SK-N-MC (cell line): Measurements from ENCODE around the gene LMNA.
"Not testable (repeated sequence)": the region's sequence is repeated elsewhere in the genome, so short reads cannot be mapped to it uniquely, and the experiment has no call there.

Experiments used
- DNase-seq: peaks from one replicate; pipeline ENCODE4 v3.0.0-alpha.2; 2011; ENCODE audit warnings: low read depth, low spot score
- H3K27ac ChIP-seq: fragments of 200-600 bp; sonication (generic); 2 replicates; pipeline ENCODE4 v1.5.1; 2016; ENCODE audit warnings: mixed run types
- H3K36me3 ChIP-seq: fragments of 200-600 bp; sonication (generic); 2 replicates; pipeline ENCODE4 v1.6.1; 2017; ENCODE audit warnings: antibody characterized with exemption, low read length, mixed read lengths; ENCODE audit not compliant: insufficient read depth
- H3K4me3 ChIP-seq: fragments of 200-600 bp; sonication (generic); 2 replicates; pipeline ENCODE4 v1.5.1; 2016
- H3K9ac ChIP-seq: fragments of 200-600 bp; sonication (generic); 2 replicates; pipeline ENCODE4 v1.8.0; 2017; ENCODE audit warnings: mixed run types, mixed read lengths; ENCODE audit not compliant: insufficient read length
- H3K9me3 ChIP-seq: fragments of 200-600 bp; sonication (generic); 2 replicates; pipeline ENCODE4 v1.6.1; 2017; ENCODE audit warnings: low read depth, mild to moderate bottlenecking, antibody characterized with exemption, low read length, moderate library complexity, mixed read lengths
- EZH2 ChIP-seq: fragments of 200-600 bp; sonication (generic); IDR thresholded peaks from one replicate; pipeline ENCODE4 v1.6.1; 2017; ENCODE audit warnings: antibody characterized with exemption
- FOXP2 ChIP-seq: optimal IDR thresholded peaks from 2 replicates; pipeline ENCODE3; 2011; ENCODE audit warnings: mild to moderate bottlenecking, moderate library complexity; ENCODE audit not compliant: insufficient read depth; ENCODE audit errors: extremely low read length, control extremely low read depth
- POLR2AphosphoS5 ChIP-seq: IDR thresholded peaks from 2 replicates; pipeline ENCODE4 v1.6.1; 2012; ENCODE audit warnings: mild to moderate bottlenecking, low read depth, low read length, borderline replicate concordance

LMNA gene

GRCh38 chr1:156114919-156115513, 505 bp downstream of the LMNA start:
- peak overlapping the region; percentile 89 for H3K4me3 ChIP-seq
- H3K9ac ChIP-seq = peak overlapping the region; percentile 79
- peak overlapping the region; percentile 59; the same call in 1 of the 2 replicates for H3K27ac ChIP-seq
- TF ChIP-seq EZH2 (no peak), FOXP2 (no peak), POLR2AphosphoS5 (no peak)
- H3K9me3 ChIP-seq = no peaks in the 10 kb centered on the region
- no peak for DNase-seq
- H3K36me3 ChIP-seq = 0 out of 2 replicates have a peak, but pooled peaks cover 4% of the 10 kb centered on the region

- no peak for DNase-seq
- Histone ChIP-seq H3K27ac (peak overlapping the region; percentile 69; the same call in 1 of the 2 replicates), H3K9ac (peak overlapping the region; percentile 79), H3K36me3 (0 out of 2 replicates have a peak, but pooled peaks cover 5% of the 10 kb centered on the region), H3K4me3 (peak overlapping the region; percentile 89), H3K9me3 (no peaks in the 10 kb centered on the region)
- no peak; the same call in 1 of the 2 replicates for TF ChIP-seq POLR2AphosphoS5
- TF ChIP-seq EZH2 = no peak
- TF ChIP-seq FOXP2 = no peak
These were observed 1.2 kb downstream of the LMNA start for GRCh38 chr1:156115514-156116374.

DNA sequence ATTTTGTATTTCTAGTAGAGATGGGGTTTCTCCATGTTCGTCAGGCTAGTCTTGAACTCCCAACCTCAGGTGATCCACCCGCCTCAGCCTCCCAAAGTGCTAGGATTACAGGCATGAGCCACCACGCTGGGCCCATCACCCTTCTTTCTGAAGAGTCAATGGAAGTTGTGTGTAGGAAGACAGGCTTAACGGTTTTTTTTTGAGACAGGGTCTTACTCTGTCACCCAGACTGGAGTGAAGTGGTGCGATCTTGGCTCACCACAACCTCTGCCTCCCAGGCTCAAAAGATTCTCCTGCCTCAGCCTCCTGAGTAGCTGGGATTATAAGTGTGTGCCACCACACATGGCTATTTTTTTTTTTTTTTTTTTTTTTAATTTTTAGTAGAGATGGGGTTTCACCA, 2.2 kb downstream of the LMNA start:
- DNase-seq = not testable (repeated sequence)
- H3K27ac ChIP-seq = peak overlapping the region; percentile 69
- H3K9ac ChIP-seq = peak overlapping the region; percentile 49

DNA sequence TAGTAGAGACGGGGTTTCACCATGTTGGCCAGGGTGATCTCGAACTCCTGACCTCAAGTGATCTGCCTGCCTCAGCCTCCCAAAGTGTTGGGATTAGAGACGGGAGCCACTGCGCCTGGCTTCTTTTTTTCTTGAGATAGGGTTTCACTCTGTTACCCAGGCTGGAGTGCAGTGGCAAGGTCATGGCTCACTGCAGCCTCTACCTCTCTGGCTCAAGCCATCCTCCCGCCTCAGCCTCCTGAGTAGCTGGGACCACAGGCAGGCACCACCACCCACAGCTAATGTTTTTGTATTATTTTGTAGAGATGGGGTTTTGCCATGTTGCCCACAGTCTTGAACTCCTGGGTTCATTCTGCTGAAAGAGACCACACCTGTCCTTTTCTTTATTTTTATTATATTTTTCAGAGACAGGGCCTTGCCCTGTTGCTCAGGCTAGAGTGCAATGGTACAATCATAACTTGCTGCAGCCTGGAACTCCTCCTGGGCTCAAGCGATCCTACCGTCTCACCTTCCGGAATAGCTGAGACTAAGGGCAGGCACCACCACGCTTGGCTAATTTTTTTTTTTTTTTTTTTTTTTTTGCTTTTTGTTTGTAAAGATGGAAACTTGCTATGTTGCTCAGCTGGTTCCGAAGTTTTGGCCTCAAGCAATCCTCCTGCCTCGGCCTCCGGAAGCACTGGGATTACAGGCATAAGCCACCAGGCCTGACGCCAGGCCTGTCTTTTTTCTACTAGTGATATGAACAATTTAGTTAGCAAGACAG, 3.1 kb downstream of the LMNA start:
- H3K9ac ChIP-seq = peak overlapping the region; percentile 46
- DNase-seq = no peak
- no peak for TF ChIP-seq POLR2AphosphoS5
- no peak for TF ChIP-seq FOXP2
- no peak for TF ChIP-seq EZH2
- H3K36me3 ChIP-seq = 0 out of 2 replicates have a peak, but pooled peaks cover 5% of the 10 kb centered on the region
- no peaks in the 10 kb centered on the region for H3K9me3 ChIP-seq
- 0 out of 2 replicates have a peak overlapping the region, but pooled peaks have one; percentile 16 for H3K4me3 ChIP-seq
- H3K27ac ChIP-seq = peak overlapping the region; percentile 43

More for the DNA sequence above, 2.2 kb downstream of the LMNA start:
- H3K36me3 ChIP-seq, H3K9me3 ChIP-seq: not testable (repeated sequence)
- H3K4me3 ChIP-seq = peak overlapping the region; percentile 89

DNA sequence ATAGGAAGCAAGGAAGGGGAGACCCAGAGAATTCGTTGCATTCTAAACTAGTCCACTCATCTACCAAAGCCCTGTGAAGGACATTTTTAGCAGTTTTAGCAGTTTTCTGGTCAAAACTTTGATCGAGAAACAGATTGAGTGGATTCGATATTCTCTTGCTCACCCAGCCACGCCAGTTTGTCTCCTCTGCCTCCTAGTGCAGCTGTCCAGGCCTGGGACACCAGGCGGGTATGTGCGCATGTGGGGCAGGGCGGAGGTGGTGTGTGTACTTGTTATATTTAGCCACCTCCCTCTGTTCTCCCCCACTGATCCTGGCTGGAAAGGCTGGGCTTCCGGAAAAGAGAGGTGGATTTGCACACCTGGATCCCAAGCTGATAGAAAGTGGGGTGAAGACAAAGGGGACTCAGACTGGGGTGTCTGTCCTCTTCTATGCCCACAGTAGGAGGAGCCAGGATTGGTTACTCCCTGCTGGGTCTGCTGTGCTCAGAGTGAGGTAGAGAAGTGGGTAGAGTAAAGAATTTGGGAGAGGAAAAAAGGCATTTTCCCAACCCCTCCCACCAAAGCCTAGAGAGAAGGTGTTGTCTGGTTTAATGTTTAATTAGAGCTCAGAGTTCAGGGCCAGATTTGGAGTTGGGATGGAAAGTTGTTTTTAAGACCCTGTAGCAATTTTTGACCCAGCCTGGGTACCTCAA, 3.8 kb downstream of the LMNA start:
- Histone ChIP-seq H3K9me3 (no peaks in the 10 kb centered on the region), H3K9ac (peak overlapping the region; percentile 46), H3K27ac (peak overlapping the region; percentile 43), H3K4me3 (peak overlapping the region; percentile 16; the same call in 1 of the 2 replicates), H3K36me3 (0 out of 2 replicates have a peak, but pooled peaks cover 5% of the 10 kb centered on the region)
- TF ChIP-seq POLR2AphosphoS5 (no peak), EZH2 (no peak), FOXP2 (no peak)
- DNase-seq = no peak

GRCh38 chr1:156119503-156120209, 5.1 kb downstream of the LMNA start:
- no peak overlapping the region for H3K27ac ChIP-seq
- no peak overlapping the region for H3K4me3 ChIP-seq
- H3K9ac ChIP-seq = no peak overlapping the region
- 0 out of 2 replicates have a peak, but pooled peaks cover 5% of the 10 kb centered on the region for H3K36me3 ChIP-seq
- DNase-seq = no peak
- TF ChIP-seq FOXP2 = no peak
- TF ChIP-seq EZH2 = no peak
- no peak for TF ChIP-seq POLR2AphosphoS5
- H3K9me3 ChIP-seq = no peaks in the 10 kb centered on the region

GRCh38 chr1:156120318-156120717, 5.8 kb downstream of the LMNA start:
- no peaks in the 10 kb centered on the region for H3K9me3 ChIP-seq
- no peak for TF ChIP-seq POLR2AphosphoS5
- no peak for TF ChIP-seq EZH2
- no peak for TF ChIP-seq FOXP2
- H3K36me3 ChIP-seq = 0 out of 2 replicates have a peak, but pooled peaks cover 5% of the 10 kb centered on the region
- H3K4me3 ChIP-seq = no peak overlapping the region
- H3K27ac ChIP-seq = no peak overlapping the region
- no peak overlapping the region for H3K9ac ChIP-seq
- no peak for DNase-seq

DNA sequence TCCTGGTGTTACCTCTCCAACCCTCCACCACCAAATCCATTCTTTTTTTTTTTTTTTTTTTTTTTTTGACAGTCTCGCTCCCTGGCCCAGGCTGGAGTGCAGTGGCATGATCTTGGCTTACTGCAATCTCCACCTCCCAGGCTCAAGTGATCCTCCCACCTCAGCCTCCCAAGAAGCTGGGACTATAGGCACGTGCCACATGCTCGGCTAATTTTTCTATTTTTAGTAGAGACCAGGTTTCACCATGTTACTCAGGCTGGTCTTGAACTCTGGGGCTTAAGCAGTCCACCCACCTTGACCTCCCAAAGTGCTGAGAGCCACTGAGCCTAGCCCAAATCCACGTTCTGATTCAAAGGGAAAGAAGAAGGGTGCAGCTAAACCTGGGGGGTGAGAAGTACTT, 6.5 kb downstream of the LMNA start:
- H3K9ac ChIP-seq, DNase-seq, H3K4me3 ChIP-seq, H3K9me3 ChIP-seq, H3K36me3 ChIP-seq: not testable (repeated sequence)
- peak overlapping the region; percentile 10; the same call in 1 of the 2 replicates for H3K27ac ChIP-seq
